ENCODE results near the gene MGAT2. TPM values are rescaled to one million over a fixed set of nuclear protein-coding genes. Genes with fewer than 3 reads are reported as not detected.

Gene MGAT2
- total and polyA plus RNA-seq, 9 of the 15 experiments (the other 6 are each of a cell fraction or from before 2014, with no cell fraction given), result 0.03 to 33.3 (median 24.6) TPM; not detected in 1

- TF ChIP-seq MGA (IDR thresholded peaks at IDR 0.05), result peak; percentile 64
- peak; percentile 74 for TF ChIP-seq KDM5B (IDR thresholded peaks at IDR 0.05; ENCODE audit: insufficient replicate concordance, low read depth, low read length)
- no peak for TF ChIP-seq NFE2 (IDR thresholded peaks at IDR 0.05; ENCODE audit: low read depth)
- TF ChIP-seq BCOR (IDR thresholded peaks at IDR 0.05), result no peak
- peak; percentile 87; the same call in 1 of the 2 replicates for TF ChIP-seq KAT7 (CRISPR knock-in tag; IDR thresholded peaks at IDR 0.05; ENCODE audit: borderline replicate concordance)
- no peak for TF ChIP-seq CTCF (IDR thresholded peaks at IDR 0.05 in 2 of 3, conservative IDR thresholded peaks at IDR 0.05 in 1 of 3; ENCODE audit: insufficient read depth in 2 of 3, low read depth in 1 of 3, low read length in 3 of 3)
- no peak for TF ChIP-seq ZBTB33 (CRISPR knock-in tag; IDR thresholded peaks at IDR 0.05)
- TF ChIP-seq GTF2A2 (tag; IDR thresholded peaks at IDR 0.05), result no peak
- no peak for TF ChIP-seq TCF3 (CRISPR knock-in tag; IDR thresholded peaks at IDR 0.05)
- TF ChIP-seq XRCC5 (IDR thresholded peaks at IDR 0.05; ENCODE audit: low read depth, low read length), result no peak
- TF ChIP-seq RBBP5 (IDR thresholded peaks at IDR 0.05; ENCODE audit: borderline replicate concordance, insufficient read depth, low read length, poor library complexity, severe bottlenecking), result no peak
These were observed 34.6 kb upstream of the MGAT2 start, which contains the start of gene RPS29 (continued) for GRCh38 chr14:49585803-49586672.

All from K562 (cell line).